ENCODE results near the gene PAK6. TPM values are rescaled to one million over a fixed set of nuclear protein-coding genes. Genes with fewer than 3 reads are reported as not detected.

The PAK6 gene
- total RNA-seq, 1 donor from 2014 or later, result not detected

DNA sequence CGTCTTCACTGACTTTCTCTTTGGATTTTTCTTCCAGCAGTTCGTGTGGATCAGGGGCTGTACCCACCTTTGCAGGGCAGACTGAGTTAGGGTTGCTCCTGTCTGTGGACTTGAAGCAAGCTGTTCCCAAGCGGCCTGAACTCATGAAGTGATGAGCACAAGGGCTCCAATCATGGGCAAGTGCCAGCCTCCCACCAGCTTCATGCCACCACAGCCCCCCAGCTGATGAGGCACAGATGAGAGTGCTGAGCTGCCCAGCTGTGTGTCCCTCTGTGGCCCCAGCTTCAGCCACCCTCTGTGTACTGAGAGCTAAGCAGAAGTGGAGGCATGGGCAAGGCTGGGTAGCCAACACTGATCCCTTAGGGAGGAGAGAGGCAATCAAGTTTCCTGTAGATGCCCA, 72.1 kb downstream of the PAK6 start:
- no peak for DNase-seq (ENCODE audit: extremely low spot score, unreplicated experiment)
- no peak overlapping the region for H3K27ac Mint-ChIP-seq (ENCODE audit: unreplicated experiment)
- no peaks in the 10 kb centered on the region for H3K9me3 Mint-ChIP-seq (ENCODE audit: unreplicated experiment)
- H3K4me1 Mint-ChIP-seq (ENCODE audit: unreplicated experiment), result peaks cover 14% of the 10 kb centered on the region
- H3K36me3 Mint-ChIP-seq (ENCODE audit: unreplicated experiment), result no peaks in the 10 kb centered on the region
- TF ChIP-seq, protein P1, sequence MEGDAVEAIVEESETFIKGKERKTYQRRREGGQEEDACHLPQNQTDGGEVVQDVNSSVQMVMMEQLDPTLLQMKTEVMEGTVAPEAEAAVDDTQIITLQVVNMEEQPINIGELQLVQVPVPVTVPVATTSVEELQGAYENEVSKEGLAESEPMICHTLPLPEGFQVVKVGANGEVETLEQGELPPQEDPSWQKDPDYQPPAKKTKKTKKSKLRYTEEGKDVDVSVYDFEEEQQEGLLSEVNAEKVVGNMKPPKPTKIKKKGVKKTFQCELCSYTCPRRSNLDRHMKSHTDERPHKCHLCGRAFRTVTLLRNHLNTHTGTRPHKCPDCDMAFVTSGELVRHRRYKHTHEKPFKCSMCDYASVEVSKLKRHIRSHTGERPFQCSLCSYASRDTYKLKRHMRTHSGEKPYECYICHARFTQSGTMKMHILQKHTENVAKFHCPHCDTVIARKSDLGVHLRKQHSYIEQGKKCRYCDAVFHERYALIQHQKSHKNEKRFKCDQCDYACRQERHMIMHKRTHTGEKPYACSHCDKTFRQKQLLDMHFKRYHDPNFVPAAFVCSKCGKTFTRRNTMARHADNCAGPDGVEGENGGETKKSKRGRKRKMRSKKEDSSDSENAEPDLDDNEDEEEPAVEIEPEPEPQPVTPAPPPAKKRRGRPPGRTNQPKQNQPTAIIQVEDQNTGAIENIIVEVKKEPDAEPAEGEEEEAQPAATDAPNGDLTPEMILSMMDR (IDR thresholded peaks at IDR 0.05), result no peak
- H3K4me3 Mint-ChIP-seq (ENCODE audit: unreplicated experiment), result no peak overlapping the region
- H3K27me3 Mint-ChIP-seq (ENCODE audit: unreplicated experiment), result peaks cover 10% of the 10 kb centered on the region

GRCh38 chr15:40312370-40313158, 73.7 kb downstream of the PAK6 start:
- H3K4me1 Mint-ChIP-seq (ENCODE audit: unreplicated experiment), result peaks cover 14% of the 10 kb centered on the region
- no peak overlapping the region for H3K4me3 Mint-ChIP-seq (ENCODE audit: unreplicated experiment)
- no peak overlapping the region for H3K27ac Mint-ChIP-seq (ENCODE audit: unreplicated experiment)
- TF ChIP-seq, protein P1 (IDR thresholded peaks at IDR 0.05), result no peak
- DNase-seq (ENCODE audit: extremely low spot score, unreplicated experiment), result no peak
- H3K27me3 Mint-ChIP-seq (ENCODE audit: unreplicated experiment), result peaks cover 10% of the 10 kb centered on the region
- no peaks in the 10 kb centered on the region for H3K36me3 Mint-ChIP-seq (ENCODE audit: unreplicated experiment)
- H3K9me3 Mint-ChIP-seq (ENCODE audit: unreplicated experiment), result no peaks in the 10 kb centered on the region

DNA sequence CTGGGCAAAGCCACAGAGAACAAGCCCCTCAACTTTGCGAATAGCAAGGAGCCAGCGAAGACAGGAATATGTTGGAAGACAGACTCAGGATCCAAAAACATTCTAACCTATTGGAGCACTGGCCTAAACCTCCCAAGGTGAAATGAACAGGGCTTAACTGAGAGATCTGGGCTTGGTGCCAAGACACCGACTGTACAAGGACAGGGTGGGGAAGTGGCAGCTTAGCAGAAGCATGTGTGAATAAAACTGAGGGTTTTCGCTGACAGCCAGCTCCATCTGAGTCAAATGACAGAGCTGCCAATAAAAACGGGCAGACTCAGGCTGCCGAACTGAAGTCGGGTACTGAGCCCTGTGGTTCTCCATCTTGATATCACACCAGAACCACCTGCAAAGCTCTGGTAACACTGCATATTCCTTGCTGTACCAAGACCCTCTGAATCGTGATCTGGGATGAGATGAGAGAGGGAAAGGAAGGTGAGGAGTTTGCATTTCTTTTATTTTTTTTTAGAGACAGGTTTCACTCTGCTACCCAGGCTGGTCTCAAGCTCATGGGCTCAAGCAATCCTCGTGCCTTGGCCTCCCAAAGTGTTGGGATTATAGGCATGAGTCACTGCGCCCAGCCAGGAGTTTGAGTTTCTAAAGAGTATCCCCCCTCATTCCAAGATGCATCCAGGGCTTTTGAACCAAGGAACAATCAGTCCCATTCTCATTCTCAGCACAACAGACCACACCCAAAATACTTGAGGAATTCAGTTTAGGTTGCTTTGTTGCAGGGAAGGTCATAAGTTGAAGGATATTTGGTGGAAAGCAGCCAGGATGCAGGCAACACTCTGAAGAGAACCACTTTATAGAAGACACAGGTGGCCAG, 74.9 kb downstream of the PAK6 start:
- DNase-seq (ENCODE audit: extremely low spot score, unreplicated experiment), result no peak
- Mint-ChIP-seq H3K36me3 (ENCODE audit: unreplicated experiment) (no peaks in the 10 kb centered on the region), H3K27me3 (ENCODE audit: unreplicated experiment) (peaks cover 10% of the 10 kb centered on the region), H3K27ac (ENCODE audit: unreplicated experiment) (no peak overlapping the region), H3K4me3 (ENCODE audit: unreplicated experiment) (no peak overlapping the region), H3K4me1 (ENCODE audit: unreplicated experiment) (peaks cover 14% of the 10 kb centered on the region), H3K9me3 (ENCODE audit: unreplicated experiment) (no peaks in the 10 kb centered on the region)
- TF ChIP-seq, protein P1 (IDR thresholded peaks at IDR 0.05), result no peak

DNA sequence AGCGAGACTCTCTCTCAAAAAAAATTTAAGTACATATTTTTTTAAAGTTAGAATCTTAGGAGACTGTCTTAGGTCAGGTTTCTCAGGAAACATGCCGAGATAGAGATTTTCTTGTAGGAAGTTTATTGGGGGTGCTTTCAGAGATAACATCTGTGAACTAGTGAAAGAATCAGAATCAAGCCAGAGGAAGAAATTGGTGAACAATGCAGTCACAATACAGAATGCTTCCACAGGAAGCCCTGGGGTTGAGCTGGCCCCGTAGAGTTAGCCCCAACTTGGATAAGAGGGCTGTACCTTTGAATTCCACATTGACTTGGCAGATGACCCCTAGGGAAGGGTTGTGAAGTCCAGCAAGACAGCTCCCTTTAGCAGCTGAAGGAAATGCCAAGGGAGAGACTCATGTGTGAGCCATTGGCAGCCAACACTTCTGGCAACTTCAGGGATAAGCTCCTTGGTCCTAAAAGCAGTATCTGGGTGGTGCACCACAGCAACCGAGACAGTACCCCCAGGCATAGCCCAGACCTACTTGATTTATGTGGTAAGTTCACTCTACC, 75.9 kb downstream of the PAK6 start:
- Mint-ChIP-seq H3K27me3 (ENCODE audit: unreplicated experiment) (peaks cover 10% of the 10 kb centered on the region), H3K4me3 (ENCODE audit: unreplicated experiment) (no peak overlapping the region), H3K27ac (ENCODE audit: unreplicated experiment) (no peak overlapping the region), H3K36me3 (ENCODE audit: unreplicated experiment) (no peaks in the 10 kb centered on the region), H3K4me1 (ENCODE audit: unreplicated experiment) (peaks cover 12% of the 10 kb centered on the region), H3K9me3 (ENCODE audit: unreplicated experiment) (no peaks in the 10 kb centered on the region)
- TF ChIP-seq, protein P1 (IDR thresholded peaks at IDR 0.05), result no peak
- no peak for DNase-seq (ENCODE audit: extremely low spot score, unreplicated experiment)

GRCh38 chr15:40316931-40317330, 78.1 kb downstream of the PAK6 start:
- Mint-ChIP-seq H3K9me3 (ENCODE audit: unreplicated experiment) (no peaks in the 10 kb centered on the region), H3K4me3 (ENCODE audit: unreplicated experiment) (no peak overlapping the region), H3K27ac (ENCODE audit: unreplicated experiment) (no peak overlapping the region), H3K27me3 (ENCODE audit: unreplicated experiment) (peaks cover 5% of the 10 kb centered on the region), H3K4me1 (ENCODE audit: unreplicated experiment) (peaks cover 21% of the 10 kb centered on the region), H3K36me3 (ENCODE audit: unreplicated experiment) (no peaks in the 10 kb centered on the region)
- TF ChIP-seq, protein P1 (IDR thresholded peaks at IDR 0.05), result no peak
- no peak for DNase-seq (ENCODE audit: extremely low spot score, unreplicated experiment)
